ENCODE results near the gene PMFBP1.

GRCh38 chr16:72214821-72215220 is 42.9 kb upstream of the PMFBP1 start:
- TF ChIP-seq CTCF (IDR thresholded peaks at IDR 0.05) (no peak), POLR2A (IDR thresholded peaks at IDR 0.05) (no peak)
